Colonic mucosa (tissue), 4 donors: ENCODE results near the gene PDE5A. TPM values are rescaled to one million over a fixed set of nuclear protein-coding genes. Genes with fewer than 3 reads are reported as not detected.

Source experiments
- DNase-seq: peaks from one replicate; pipeline ENCODE4 v3.0.0-alpha.2; 2020
- H3K27ac ChIP-seq: fragments of 200-600 bp; one replicate; pipeline ENCODE4 v1.8.0; 2021
- H3K27me3 ChIP-seq: fragments of 200-600 bp; one replicate; pipeline ENCODE4 v1.8.0; 2021
- H3K36me3 ChIP-seq: fragments of 200-600 bp; one replicate; pipeline ENCODE4 v1.8.0; 2021
- H3K4me1 ChIP-seq: fragments of 200-600 bp; one replicate; pipeline ENCODE4 v1.8.0; 2021; ENCODE audit warnings: mild to moderate bottlenecking
- H3K4me3 ChIP-seq: fragments of 200-600 bp; one replicate; pipeline ENCODE4 v1.8.0; 2021
- H3K9ac ChIP-seq, 2 donors: one replicate each; pipeline ENCODE4 v1.7.0; 2013; ENCODE audit warnings: control low read depth in 2 of 2, low read depth in 2 of 2, low read length in 2 of 2
- H3K9me3 ChIP-seq: fragments of 200-600 bp; one replicate; pipeline ENCODE4 v1.8.0; 2021
- CTCF ChIP-seq: fragments of 200-600 bp; IDR thresholded peaks from one replicate; pipeline ENCODE4 v1.8.0; 2022; ENCODE audit warnings: antibody characterized with exemption, mild to moderate bottlenecking
- intact Hi-C: fragments of 100-400 bp; cut with DNase I; formaldehyde crosslinking; loops from one replicate; pipeline ENCODE4 v1.14.1; 2022
- total RNA-seq, 2 donors: library from RNA; stranded (reverse); fragmentation: NEBNext Ultra II Directional in 1 of 2; extraction: Animal tissue kit (Norgen Biotek cat#: 25700) in 1 of 2; gene quantifications; one replicate each; pipeline ENCODE4 v1.2.1, GENCODE V29; 2021
- donor health status: healthy.
- donor health status: DM: no; HTN: no; CAD: no.
- donor health status: DM: no; HTN: no; CAD: no.

Gene PDE5A
- total RNA-seq, 2 donors from 2014 or later, result 17.6 to 42.5 TPM

- Histone ChIP-seq H3K4me1 (no peaks in the 10 kb centered on the region), H3K27me3 (no peaks in the 10 kb centered on the region), H3K4me3 (no peak overlapping the region), H3K27ac (no peak overlapping the region), H3K9me3 (no peaks in the 10 kb centered on the region), H3K36me3 (no peaks in the 10 kb centered on the region), H3K9ac (no peak overlapping the region)
- no peak for TF ChIP-seq CTCF
- no peak for DNase-seq
- intact Hi-C loops, result no loop called here
These were observed 85.4 kb downstream of the PDE5A start for GRCh38 chr4:119543187-119543586.

GRCh38 chr4:119540249-119540648 is 88.4 kb downstream of the PDE5A start:
- H3K27ac ChIP-seq, result no peak overlapping the region
- no peak for DNase-seq
- H3K9me3 ChIP-seq, result no peaks in the 10 kb centered on the region
- no peaks in the 10 kb centered on the region for H3K36me3 ChIP-seq
- no peak for TF ChIP-seq CTCF
- intact Hi-C loops, result no loop called here
- no peaks in the 10 kb centered on the region for H3K27me3 ChIP-seq
- H3K4me1 ChIP-seq, result no peaks in the 10 kb centered on the region
- no peak overlapping the region for H3K9ac ChIP-seq
- no peak overlapping the region for H3K4me3 ChIP-seq

- Histone ChIP-seq H3K4me3 (no peak overlapping the region), H3K27ac (no peak overlapping the region), H3K9me3 (no peaks in the 10 kb centered on the region), H3K9ac (no peak overlapping the region), H3K36me3 (no peaks in the 10 kb centered on the region), H3K27me3 (no peaks in the 10 kb centered on the region), H3K4me1 (no peaks in the 10 kb centered on the region)
- DNase-seq, result no peak
- TF ChIP-seq CTCF, result no peak
- intact Hi-C loops, result no loop called here
These were observed 91.0 kb downstream of the PDE5A start for GRCh38 chr4:119537586-119537985.

GRCh38 chr4:119536572-119537528 is 91.8 kb downstream of the PDE5A start:
- Histone ChIP-seq H3K9ac (no peak overlapping the region), H3K27me3 (no peaks in the 10 kb centered on the region), H3K27ac (no peak overlapping the region), H3K36me3 (no peaks in the 10 kb centered on the region), H3K9me3 (no peaks in the 10 kb centered on the region), H3K4me1 (no peaks in the 10 kb centered on the region), H3K4me3 (no peak overlapping the region)
- no peak for DNase-seq
- no peak for TF ChIP-seq CTCF
- intact Hi-C loops, result no loop called here

DNA sequence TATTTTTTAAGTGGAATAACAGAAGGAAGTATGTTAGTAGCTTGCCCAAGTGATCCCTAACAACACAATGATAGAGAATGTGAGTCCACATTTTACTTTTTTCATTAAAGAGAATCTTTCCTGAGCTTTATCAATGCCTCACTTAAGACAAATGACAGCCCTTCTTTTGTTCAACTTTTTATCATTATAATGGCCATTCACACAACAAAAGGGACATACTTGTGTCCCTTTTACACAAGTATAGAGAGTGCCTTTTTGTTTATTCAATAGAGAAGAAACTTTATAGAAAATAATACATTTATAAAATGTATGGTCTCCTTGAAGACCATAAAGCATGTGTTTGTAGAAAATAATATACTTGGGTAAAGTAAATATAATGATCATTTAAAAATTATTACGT is 96.3 kb downstream of the PDE5A start:
- no peak for TF ChIP-seq CTCF
- Histone ChIP-seq H3K27me3 (no peaks in the 10 kb centered on the region), H3K9me3 (no peaks in the 10 kb centered on the region), H3K9ac (no peak overlapping the region), H3K36me3 (no peaks in the 10 kb centered on the region), H3K4me3 (no peak overlapping the region), H3K27ac (no peak overlapping the region), H3K4me1 (no peaks in the 10 kb centered on the region)
- intact Hi-C loops, result no loop called here
- DNase-seq, result no peak
